DMS53 treated with DMSO at 0.1 percent for 48 hours (cell line): ENCODE data around the gene BUB1B.

Experiments used
- DNase-seq: peaks from one replicate; lab custom pipeline; 2025; ENCODE audit not compliant: unreplicated experiment; lab: John Stamatoyannopoulos, UW

Gene BUB1B

DNA sequence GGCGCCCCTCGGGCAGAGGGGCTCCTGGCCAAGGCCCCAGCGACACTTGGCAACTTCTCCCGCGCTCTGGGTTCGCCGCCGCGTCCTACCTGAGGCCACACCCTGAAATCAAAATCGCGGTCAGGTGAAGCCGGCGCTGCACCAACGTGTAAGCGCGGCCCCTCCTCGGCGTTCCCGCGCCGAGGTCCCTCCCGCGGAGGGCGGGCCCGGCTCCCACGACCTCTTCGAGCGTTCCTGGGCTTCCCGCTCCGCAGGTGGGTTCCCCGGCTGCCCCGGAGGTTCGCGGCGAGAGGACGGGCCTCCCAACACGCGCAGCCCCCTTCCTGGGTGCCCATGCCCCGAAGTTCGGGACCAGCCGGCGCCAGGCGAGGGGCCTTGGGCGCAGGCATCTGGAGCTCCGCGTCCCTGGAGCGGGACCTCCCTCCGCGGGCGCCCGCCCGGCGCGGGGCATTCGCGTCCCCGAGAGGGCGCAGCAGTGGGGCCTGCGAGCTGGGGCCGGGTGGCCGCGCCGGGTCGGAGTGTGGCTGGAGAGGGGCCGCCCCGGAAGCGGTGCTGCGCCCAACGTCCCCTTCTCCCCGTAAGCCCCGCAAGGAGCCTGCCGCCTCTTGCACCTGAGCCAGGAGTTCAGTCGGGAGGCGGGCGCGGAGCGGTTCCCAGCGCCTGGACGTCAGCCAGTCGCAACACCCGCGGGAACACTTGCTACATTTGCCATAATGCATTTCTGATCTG lies 91.7 kb downstream of the BUB1B start:
- peak; percentile 18 for DNase-seq

DNA sequence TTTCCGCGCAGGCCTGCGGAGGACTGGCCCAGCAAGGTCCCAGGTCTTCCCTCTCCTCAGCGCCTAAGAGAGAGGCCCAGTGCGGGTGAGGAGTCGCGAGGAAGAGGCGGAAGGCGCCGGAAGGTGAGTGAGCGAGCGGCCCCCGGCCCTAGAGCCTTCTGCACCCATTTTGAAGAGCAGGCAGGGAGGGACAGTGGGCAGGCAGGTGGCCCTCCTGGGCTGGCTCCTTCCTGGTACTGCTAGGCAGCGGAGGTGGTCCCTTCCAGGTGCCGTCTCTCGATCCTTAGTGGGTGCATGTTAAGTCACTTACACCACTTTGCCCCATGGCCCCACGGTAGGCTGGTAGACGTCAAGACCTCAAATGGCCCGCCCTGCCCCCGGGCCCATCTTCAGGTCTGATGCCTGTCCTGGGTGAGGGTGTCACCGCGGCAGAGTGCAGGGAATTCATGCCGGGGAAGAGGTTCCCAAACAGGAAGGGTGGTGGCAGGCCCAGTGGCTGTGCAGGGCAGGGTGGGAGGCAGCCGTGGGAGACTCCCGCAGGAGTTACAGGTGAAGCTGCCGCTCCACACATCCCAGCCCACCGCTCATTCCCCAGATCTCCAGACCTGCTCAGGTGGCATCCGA lies 92.4 kb downstream of the BUB1B start:
- no peak for DNase-seq

DNA sequence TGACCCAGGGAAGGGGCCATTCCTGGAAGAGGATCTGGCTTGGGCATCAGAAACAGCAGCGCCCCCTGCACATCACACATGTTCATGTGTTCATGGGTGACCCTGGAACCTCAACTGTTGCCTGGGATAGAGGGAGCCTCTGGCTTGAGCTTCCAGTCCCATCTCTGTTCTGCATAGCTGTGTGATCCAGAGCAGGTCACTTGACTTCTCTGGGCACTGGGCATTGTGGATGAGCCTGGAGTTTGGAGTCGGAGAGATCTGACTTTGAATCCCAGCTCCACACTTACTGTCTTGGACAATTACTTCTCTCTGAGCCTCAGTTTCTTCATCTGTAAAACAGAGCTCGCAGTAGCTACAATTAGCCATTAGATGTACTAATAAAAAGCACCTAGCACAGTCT lies 93.6 kb downstream of the BUB1B start:
- DNase-seq = no peak

- no peak for DNase-seq
These were observed 94.2 kb downstream of the BUB1B start for GRCh38 chr15:40255033-40255432.

- no peak for DNase-seq
These were observed 95.9 kb downstream of the BUB1B start for GRCh38 chr15:40256638-40257235.

- DNase-seq = no peak
These were observed 97.0 kb downstream of the BUB1B start for GRCh38 chr15:40257656-40258450.

GRCh38 chr15:40258544-40258943 lies 97.7 kb downstream of the BUB1B start:
- no peak for DNase-seq

- no peak for DNase-seq
These were observed 98.2 kb downstream of the BUB1B start for GRCh38 chr15:40259021-40259420.

DNA sequence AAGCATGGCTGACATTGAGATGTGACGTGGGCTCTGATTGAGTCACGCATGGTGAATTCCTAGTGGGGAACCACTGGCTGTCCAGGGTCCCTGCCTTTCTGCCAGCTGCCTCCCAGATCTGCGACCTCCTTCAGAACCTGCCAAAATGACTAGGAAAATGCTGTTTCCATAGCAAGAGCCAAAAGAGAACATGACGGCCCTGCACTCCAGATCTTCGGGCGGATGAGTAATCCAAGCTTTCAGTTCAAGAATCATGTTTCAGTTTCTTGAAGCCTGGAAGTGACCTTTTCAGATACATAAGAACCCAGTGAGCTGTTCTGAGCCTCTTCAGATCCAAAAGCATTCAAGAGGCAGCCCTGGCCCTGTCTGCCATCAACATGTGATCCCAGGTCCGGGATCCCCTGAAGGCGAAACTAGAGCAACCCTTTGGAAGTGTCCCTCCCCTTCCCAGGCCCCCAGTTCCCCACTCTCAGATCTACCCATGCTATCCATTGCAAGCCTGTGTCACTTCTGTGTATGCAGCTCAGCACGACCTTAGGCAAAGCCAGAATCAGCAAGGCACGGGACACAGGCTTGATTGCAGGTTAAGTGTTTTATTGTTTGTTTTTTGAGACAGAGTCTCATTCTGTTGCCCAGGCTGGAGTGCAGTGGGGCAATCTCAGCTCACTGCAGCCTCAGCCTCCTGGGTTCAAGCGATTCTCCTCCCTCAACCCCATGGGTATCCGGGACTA lies 102.3 kb downstream of the BUB1B start:
- DNase-seq = no peak

DNA sequence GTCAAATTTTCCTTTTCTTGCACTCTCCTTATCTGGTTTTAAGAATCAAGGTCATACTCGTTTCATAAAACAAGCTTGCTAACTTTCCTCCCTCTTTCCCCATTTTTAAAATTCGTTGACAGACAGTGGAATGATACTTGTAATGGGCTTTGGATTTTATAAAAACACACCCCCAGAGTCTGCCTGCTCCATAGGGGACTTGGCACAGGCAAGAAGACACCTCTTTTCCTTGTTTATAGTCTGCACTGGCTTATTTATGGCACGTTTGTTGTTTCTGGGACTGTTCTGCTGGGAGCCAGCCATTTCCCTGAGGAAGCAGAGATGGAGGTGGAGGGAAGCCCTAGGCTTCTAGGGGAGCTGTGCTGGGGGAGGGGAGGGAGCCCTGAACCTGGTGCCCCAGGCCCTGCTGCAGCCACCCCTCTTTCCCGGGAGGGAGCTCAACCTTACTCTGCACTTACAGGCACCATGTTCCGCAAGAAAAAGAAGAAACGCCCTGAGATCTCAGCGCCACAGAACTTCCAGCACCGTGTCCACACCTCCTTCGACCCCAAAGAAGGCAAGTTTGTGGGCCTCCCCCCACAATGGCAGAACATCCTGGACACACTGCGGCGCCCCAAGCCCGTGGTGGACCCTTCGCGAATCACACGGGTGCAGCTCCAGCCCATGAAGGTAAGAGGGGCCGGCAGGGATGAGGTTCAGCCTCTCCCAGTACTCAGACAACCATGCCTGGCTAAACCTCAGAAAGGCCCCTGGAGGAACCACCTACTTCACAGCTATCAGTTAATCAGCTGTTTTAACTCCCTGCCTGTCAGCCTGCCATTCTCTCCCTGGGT lies 103.7 kb downstream of the BUB1B start:
- DNase-seq = no peak

- DNase-seq = no peak
These were observed 104.5 kb downstream of the BUB1B start for GRCh38 chr15:40265355-40265754.

DNA sequence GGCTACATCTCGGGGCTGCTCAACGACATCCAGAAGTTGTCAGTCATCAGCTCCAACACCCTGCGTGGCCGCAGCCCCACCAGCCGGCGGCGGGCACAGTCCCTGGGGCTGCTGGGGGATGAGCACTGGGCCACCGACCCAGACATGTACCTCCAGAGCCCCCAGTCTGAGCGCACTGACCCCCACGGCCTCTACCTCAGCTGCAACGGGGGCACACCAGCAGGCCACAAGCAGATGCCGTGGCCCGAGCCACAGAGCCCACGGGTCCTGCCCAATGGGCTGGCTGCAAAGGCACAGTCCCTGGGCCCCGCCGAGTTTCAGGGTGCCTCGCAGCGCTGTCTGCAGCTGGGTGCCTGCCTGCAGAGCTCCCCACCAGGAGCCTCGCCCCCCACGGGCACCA lies 105.0 kb downstream of the BUB1B start:
- no peak for DNase-seq

DNA sequence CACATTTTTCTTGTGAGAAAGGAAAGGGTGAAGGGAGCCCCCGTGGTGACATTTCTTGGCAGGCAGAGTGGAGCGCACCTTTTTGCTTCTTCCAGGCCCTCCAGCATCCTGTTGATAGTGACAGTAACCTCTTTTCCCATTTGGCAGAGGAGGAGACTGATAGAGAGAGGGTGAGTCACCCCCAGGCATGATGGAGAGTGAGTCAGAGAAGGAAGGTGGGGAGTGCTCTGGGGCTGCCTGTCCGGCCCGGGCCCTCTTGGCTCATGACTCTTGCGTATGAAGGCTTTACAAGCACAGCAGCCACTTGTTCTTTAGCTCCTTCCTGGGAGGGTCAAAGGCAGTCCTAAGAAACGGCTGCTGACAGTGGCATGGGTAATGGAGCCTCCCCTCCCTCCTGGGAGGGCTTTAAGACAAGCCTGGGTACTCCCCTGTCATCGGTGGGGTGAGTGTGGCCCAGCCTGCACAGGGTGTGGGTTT lies 106.0 kb downstream of the BUB1B start:
- DNase-seq = no peak

GRCh38 chr15:40267670-40268069 lies 106.8 kb downstream of the BUB1B start:
- no peak for DNase-seq

DNA sequence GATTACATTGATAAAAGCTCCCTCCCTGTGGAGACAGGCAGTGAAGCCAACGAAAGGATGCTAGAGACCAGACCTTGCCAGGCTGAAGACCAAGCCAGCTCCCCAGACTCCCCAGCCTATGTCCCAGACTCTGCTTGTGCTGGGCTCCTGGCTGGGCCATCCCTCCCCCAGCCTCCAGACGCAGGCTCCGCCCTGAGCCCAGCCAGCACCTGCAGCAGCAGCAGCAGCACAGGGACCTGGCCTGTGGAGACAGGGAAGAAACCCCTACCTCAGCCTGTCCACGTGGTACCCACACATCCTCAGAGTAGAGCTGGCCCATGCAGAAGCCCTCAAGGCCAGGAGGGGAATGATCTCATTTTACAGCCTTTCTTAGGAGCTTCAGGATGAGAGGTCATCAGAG lies 108.7 kb downstream of the BUB1B start:
- no peak for DNase-seq

DNA sequence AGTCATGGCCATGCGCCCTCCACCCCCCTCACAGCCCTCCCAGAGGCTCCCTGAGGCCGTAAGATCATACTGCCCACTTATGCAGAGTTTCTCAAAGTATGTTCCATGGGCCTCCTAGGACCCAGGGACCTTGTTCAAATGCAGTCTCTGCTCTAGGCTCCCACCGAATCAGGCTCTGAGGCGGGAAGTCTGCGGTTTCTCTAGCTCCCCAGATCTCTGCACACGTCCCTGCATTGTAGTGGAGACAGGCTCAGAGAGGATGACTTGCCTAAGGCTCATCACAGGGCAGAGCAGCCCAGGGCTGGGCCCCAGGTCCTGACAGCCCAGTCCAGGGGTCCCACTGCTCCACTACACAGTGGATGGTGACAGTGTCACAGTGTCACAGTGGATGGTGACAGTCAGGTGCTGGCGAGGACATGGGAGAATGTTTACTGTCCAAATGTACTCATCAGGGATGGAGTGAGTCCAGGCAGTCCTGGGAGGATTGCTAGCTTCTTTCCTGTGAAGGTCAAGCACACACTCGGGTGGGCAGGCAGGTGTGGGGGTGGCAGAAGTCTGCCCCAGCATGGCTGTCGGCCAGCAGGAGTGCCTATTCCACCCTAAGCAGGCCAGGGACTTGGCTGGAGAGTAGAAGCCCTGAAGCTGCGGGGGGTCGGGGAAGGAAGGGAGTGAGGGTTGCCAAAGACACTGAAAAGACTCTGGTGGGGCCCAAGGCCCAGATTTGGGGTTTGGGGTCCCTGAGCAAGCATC lies 109.6 kb downstream of the BUB1B start:
- no peak for DNase-seq
